LHCN-M2 (cell line): ENCODE measurements around the gene MT1H. TPM values are rescaled to one million over a fixed set of nuclear protein-coding genes. Genes with fewer than 3 reads are reported as not detected.

Source experiments
- total RNA-seq: library from RNA; depleted of rRNA; stranded (reverse); fragments of >200 nt; gene quantifications from 2 replicates; pipeline ENCODE4 v1.2.3, GENCODE V29; 2014; rRNA removed

Gene MT1H
- total RNA-seq, 1 experiment from 2014 or later, result not detected

Other genes starting within 250 kb of the MT1H start
- 132 and 134 TPM in 2 replicates for gene AMFR, start 244.3 kb upstream of the MT1H start, total RNA-seq
- 78.5 and 86.0 TPM in 2 replicates for gene NUDT21, start 218.5 kb upstream of the MT1H start, total RNA-seq
- 101 and 127 TPM in 2 replicates for gene OGFOD1, start 218.3 kb upstream of the MT1H start, total RNA-seq
- gene BBS2, start 149.8 kb upstream of the MT1H start, total RNA-seq, result 27.1 and 37.1 TPM in 2 replicates
- not detected in 2 replicates for gene MT4, start 104.7 kb upstream of the MT1H start, total RNA-seq
- not detected in 2 replicates for gene MT3, start 80.3 kb upstream of the MT1H start, total RNA-seq
- gene MT2A, start 61.2 kb upstream of the MT1H start, total RNA-seq, result 632 and 1,404 TPM in 2 replicates
- gene MT1E, start 44.0 kb upstream of the MT1H start, total RNA-seq, result 712 and 733 TPM in 2 replicates
- gene MT1M, start 37.2 kb upstream of the MT1H start, total RNA-seq, result 2.2 and 4.2 TPM in 2 replicates
- 2.4 and 4.2 TPM in 2 replicates for gene MT1A, start 31.1 kb upstream of the MT1H start, total RNA-seq
- not detected in 2 replicates for gene MT1B, start 17.9 kb upstream of the MT1H start, total RNA-seq
- not detected in 2 replicates for gene MT1F, start 11.9 kb upstream of the MT1H start, total RNA-seq
- gene MT1G, start 1.7 kb upstream of the MT1H start, total RNA-seq, result 1.9 TPM in 1 of 2 replicates, not detected in the other
- gene MT1X, start 12.7 kb downstream of the MT1H start, total RNA-seq, result 68.7 and 172 TPM in 2 replicates
- 80.5 and 81.9 TPM in 2 replicates for gene NUP93, start 60.3 kb downstream of the MT1H start, total RNA-seq
- gene SLC12A3, start 195.4 kb downstream of the MT1H start, total RNA-seq, result 0.11 TPM in 1 of 2 replicates, not detected in the other